Measurements from ENCODE around the gene SUMO4.

Gene SUMO4

DNA sequence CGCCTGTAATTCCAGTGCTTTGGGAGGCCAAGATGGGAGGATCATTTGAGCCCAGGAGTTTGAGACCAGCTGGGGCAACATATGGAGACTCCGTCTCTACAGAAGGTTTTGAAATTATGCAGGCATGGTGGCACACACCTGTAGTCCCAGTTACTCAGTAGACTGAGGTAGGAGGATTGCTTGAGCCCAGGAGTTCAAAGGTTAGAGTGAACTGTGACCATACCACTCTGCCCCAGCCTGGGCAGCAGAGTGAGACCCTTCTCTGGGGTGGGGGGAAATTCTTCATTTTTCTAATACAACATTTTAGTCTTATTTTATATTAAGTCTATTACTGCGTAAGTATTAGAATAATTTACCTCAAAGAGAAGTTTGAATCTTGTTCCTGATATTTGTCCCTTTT, 20.1 kb upstream of the SUMO4 start:
- TF ChIP-seq, protein P1, sequence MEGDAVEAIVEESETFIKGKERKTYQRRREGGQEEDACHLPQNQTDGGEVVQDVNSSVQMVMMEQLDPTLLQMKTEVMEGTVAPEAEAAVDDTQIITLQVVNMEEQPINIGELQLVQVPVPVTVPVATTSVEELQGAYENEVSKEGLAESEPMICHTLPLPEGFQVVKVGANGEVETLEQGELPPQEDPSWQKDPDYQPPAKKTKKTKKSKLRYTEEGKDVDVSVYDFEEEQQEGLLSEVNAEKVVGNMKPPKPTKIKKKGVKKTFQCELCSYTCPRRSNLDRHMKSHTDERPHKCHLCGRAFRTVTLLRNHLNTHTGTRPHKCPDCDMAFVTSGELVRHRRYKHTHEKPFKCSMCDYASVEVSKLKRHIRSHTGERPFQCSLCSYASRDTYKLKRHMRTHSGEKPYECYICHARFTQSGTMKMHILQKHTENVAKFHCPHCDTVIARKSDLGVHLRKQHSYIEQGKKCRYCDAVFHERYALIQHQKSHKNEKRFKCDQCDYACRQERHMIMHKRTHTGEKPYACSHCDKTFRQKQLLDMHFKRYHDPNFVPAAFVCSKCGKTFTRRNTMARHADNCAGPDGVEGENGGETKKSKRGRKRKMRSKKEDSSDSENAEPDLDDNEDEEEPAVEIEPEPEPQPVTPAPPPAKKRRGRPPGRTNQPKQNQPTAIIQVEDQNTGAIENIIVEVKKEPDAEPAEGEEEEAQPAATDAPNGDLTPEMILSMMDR (IDR thresholded peaks at IDR 0.05) = no peak
- no peak for TF ChIP-seq ZFX (IDR thresholded peaks at IDR 0.05; ENCODE audit: borderline replicate concordance)
- H3K27ac ChIP-seq = no peak overlapping the region

DNA sequence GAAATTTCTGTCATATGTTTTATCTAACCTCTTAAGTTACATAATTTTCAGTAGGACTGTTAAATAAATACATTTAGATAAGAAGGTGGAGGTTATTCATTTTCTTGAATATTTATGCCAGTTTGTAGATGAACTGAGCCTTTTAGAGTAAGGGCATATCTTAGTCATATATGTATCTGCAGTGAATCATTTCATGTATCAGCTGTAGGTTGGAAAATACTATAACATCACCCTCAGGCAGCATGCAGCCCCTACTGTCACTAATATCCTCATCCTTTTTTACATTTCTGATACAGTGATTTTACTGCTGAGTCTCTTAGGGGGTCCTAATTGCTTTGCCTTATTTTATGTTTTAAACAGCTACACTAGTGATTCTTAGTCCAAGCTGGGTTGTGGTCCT, 19.5 kb upstream of the SUMO4 start:
- TF ChIP-seq ZFX (IDR thresholded peaks at IDR 0.05; ENCODE audit: borderline replicate concordance) = no peak
- TF ChIP-seq, protein P1 (IDR thresholded peaks at IDR 0.05) = no peak
- no peak overlapping the region for H3K27ac ChIP-seq

DNA sequence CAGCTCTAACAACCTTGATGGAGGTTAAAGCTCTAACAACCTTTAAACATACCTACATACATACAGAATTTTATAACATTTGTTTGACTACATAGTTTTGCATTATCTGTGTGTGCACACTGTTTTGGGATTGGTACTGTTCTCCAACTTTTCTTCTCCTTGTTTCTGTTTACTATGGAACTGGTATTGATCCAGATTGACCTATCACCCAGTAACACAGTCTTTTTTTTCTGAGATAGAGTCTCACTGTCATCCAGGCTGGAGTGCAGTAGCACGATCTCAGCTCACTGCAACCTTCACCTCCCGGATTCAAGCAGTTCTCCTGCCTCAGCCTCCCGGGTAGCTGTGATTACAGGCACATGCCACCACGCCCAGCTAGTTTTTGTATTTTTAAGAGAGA, 16.7 kb upstream of the SUMO4 start:
- no peak overlapping the region for H3K27ac ChIP-seq
- TF ChIP-seq, protein P1 (IDR thresholded peaks at IDR 0.05) = no peak
- no peak for TF ChIP-seq ZFX (IDR thresholded peaks at IDR 0.05; ENCODE audit: borderline replicate concordance)

DNA sequence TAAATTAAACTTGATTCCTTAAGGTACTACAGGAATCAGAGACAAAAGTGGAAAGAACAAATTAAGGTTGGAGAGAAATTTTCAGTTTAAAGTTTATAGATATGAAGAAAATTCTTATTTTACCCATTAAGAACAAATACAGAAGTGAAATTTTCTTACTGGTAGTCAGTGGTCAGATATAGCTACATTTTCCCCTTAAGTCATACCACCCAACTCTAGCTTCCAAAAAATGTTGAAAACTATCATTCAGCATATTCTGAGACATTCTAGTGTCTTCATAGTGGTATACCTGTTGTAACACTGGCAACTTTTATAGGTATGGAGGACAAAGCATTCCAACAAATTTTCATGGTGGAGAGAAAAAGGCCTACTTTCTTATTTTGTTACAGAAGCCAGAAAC, 15.6 kb upstream of the SUMO4 start:
- no peak overlapping the region for H3K27ac ChIP-seq
- TF ChIP-seq, protein P1 (IDR thresholded peaks at IDR 0.05) = no peak
- no peak for TF ChIP-seq ZFX (IDR thresholded peaks at IDR 0.05; ENCODE audit: borderline replicate concordance)

DNA sequence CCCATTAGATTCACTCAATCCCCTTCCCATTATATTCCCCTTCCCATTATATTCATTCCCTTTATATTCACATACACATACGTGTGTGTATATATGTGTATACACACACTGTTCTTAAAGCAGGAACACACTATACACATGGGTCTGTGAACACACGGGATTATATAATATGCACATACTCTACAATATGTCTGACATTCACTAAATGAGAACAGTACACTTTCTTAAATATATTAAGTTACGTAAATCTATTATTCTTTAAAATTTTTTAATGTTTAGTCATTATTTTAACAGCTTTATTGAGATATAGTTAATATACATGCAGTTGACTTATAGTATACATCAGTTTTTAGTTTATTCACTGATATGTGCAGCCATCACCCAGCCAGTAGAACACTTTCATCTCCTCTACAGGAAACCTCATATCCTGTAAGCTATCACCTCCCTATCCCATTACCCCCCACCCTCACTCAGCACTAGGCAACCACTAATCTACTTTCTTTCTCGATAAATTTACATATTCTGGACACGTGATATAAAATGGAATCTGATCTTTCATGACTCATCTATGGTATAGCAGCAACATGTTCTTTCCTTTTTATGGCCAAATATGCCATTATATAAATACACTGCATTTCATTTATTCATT, 13.9 kb upstream of the SUMO4 start:
- no peak overlapping the region for H3K27ac ChIP-seq
- TF ChIP-seq, protein P1 (IDR thresholded peaks at IDR 0.05) = no peak
- no peak for TF ChIP-seq ZFX (IDR thresholded peaks at IDR 0.05; ENCODE audit: borderline replicate concordance)

DNA sequence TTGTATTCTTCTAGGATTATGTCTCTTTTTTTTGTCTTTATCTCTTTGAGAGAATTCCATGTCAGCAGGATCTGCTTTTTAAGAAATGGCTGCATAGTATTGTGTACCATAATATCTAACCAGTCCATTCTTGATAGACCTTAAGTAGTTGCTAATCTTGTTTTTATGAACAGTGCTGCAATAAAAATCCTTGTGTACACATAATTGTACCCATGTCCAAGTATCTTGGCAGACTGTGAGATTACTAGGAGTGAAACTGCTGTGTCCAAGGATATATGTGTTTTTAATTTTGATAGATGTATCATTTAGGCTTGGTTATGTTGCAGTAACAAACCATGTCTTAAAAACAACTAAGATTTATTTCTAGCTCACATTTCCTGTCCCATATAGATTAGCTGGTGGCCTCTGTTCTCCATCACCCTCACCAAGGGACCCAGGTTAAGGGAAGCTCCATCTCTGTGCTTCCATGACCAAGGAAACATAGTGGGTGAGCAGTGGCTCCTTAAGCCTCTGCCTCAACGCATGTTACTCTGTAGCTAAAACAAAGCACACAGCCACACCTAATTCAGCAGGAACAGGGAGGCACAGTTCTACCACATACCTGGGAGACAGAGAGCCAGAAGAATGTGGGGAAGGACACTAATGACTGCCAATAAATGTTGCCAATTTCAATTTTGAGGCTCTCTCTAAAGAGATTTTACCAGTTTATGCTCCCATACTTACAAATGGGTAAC, 12.1 kb upstream of the SUMO4 start:
- TF ChIP-seq, protein P1 (IDR thresholded peaks at IDR 0.05) = no peak
- no peak for TF ChIP-seq ZFX (IDR thresholded peaks at IDR 0.05; ENCODE audit: borderline replicate concordance)
- H3K27ac ChIP-seq = no peak overlapping the region

Measured in 22Rv1 (cell line).